ENCODE measurements around the gene AQP1.

DNA sequence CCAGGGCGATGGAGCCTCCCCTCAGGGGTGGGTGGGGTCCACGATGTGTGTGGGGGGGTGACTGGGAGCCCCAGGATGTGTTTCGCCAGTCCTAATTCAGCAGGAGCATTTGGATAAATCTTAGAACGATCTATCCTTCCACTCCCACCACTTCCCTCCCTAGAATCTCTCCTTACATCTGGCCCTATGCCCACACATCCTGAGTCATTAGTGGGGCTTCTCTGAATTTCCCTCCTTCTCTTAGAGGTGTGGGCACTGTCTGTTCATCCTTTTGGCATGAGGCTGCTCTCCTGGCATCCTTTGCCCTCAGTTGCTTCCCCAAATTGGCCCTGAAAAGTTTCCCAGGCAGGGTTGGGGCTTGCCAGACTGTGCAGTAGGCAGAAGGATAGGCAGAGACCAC, 53.7 kb downstream of the AQP1 start:
- TF ChIP-seq POLR2A (IDR thresholded peaks at IDR 0.05; ENCODE audit: low read depth, low read length), result no peak
- no peak for TF ChIP-seq POLR2AphosphoS5 (IDR thresholded peaks at IDR 0.05; ENCODE audit: low read depth, low read length)

Data from GM12892 (cell line).